ENCODE results near the gene CYB5A. TPM values are rescaled to one million over a fixed set of nuclear protein-coding genes. Genes with fewer than 3 reads are reported as not detected.

The CYB5A gene
- total RNA-seq, 6 experiments from 2014 or later: 60.4 to 83.3 (median 69.1) TPM

DNA sequence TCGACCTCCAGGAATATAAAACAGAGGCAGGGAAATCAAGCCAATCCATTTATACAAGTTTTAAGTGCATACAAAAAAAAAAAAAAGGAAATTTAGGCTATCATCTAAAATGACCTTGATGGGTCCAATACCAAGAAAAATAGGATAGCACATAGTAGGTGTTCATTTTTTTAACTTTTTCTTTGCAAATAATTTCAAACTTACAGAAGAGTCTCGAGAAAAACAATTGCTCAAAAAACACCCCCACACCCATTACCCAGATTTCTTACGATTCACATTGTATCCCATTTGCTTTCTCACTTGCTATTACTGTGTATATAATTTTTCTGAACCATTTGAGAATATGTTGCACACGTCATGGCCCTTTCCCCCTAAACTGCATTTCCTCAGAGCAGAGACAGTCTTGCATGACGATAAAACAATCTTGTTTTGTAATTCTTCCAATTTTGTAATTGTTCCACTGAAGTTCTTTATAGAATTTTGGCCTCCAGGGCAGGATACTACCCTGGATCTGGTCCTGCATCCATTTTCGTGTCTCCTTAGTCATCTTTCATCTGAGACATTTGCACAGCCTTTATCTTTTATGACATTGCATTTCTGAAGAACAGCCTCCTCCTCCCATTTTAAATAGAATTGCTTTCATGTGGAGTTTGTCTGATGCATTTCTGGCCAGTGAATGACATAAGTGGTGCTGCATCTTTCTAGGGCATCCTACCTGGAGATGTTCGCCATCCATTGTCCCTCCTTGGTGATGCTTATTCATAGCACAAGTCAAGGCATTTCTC, 68.9 kb downstream of the CYB5A start:
- no peaks in the 10 kb centered on the region for H3K9me3 Mint-ChIP-seq
- no peaks in the 10 kb centered on the region for H3K36me3 Mint-ChIP-seq (ENCODE audit: low read depth)
- no peak overlapping the region for H3K4me3 Mint-ChIP-seq
- TF ChIP-seq, protein P1, sequence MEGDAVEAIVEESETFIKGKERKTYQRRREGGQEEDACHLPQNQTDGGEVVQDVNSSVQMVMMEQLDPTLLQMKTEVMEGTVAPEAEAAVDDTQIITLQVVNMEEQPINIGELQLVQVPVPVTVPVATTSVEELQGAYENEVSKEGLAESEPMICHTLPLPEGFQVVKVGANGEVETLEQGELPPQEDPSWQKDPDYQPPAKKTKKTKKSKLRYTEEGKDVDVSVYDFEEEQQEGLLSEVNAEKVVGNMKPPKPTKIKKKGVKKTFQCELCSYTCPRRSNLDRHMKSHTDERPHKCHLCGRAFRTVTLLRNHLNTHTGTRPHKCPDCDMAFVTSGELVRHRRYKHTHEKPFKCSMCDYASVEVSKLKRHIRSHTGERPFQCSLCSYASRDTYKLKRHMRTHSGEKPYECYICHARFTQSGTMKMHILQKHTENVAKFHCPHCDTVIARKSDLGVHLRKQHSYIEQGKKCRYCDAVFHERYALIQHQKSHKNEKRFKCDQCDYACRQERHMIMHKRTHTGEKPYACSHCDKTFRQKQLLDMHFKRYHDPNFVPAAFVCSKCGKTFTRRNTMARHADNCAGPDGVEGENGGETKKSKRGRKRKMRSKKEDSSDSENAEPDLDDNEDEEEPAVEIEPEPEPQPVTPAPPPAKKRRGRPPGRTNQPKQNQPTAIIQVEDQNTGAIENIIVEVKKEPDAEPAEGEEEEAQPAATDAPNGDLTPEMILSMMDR (IDR thresholded peaks at IDR 0.05): no peak
- H3K4me1 Mint-ChIP-seq (ENCODE audit: low read depth): no peaks in the 10 kb centered on the region
- no peak overlapping the region for H3K27ac Mint-ChIP-seq
- DNase-seq: no peak
- peaks cover 11% of the 10 kb centered on the region for H3K27me3 Mint-ChIP-seq (ENCODE audit: insufficient read depth)

DNA sequence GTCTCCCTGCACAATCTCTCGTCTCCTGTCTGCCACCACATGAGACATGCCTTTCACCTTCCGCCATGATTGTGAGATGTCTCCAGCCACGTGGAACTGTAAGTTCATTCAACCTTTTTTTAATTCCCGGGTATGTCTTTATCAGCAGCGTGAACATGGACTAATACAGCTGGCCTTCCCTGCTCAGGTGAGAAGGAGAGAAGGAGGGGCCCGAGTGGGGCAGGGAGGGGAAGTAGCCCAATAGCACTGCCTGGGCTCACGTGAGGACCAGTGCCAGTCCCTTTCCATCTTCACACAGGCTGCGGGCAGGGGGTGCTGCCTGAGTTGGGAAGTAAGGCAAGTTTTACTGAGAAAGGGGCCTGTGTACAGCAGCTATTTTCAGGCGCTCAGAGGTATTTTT, 70.7 kb downstream of the CYB5A start:
- no peak overlapping the region for H3K4me3 Mint-ChIP-seq
- no peak overlapping the region for H3K27ac Mint-ChIP-seq
- H3K27me3 Mint-ChIP-seq (ENCODE audit: insufficient read depth): peaks cover 11% of the 10 kb centered on the region
- no peaks in the 10 kb centered on the region for H3K4me1 Mint-ChIP-seq (ENCODE audit: low read depth)
- TF ChIP-seq, protein P1 (IDR thresholded peaks at IDR 0.05): no peak
- no peaks in the 10 kb centered on the region for H3K36me3 Mint-ChIP-seq (ENCODE audit: low read depth)
- no peak for DNase-seq
- H3K9me3 Mint-ChIP-seq: no peaks in the 10 kb centered on the region

- no peaks in the 10 kb centered on the region for H3K4me1 Mint-ChIP-seq (ENCODE audit: low read depth)
- no peaks in the 10 kb centered on the region for H3K36me3 Mint-ChIP-seq (ENCODE audit: low read depth)
- peaks cover 11% of the 10 kb centered on the region for H3K27me3 Mint-ChIP-seq (ENCODE audit: insufficient read depth)
- no peak for DNase-seq
- no peaks in the 10 kb centered on the region for H3K9me3 Mint-ChIP-seq
- no peak overlapping the region for H3K4me3 Mint-ChIP-seq
- TF ChIP-seq, protein P1 (IDR thresholded peaks at IDR 0.05): no peak
- H3K27ac Mint-ChIP-seq: no peak overlapping the region
These were observed 72.7 kb downstream of the CYB5A start for GRCh38 chr18:74219056-74219455.

DNA sequence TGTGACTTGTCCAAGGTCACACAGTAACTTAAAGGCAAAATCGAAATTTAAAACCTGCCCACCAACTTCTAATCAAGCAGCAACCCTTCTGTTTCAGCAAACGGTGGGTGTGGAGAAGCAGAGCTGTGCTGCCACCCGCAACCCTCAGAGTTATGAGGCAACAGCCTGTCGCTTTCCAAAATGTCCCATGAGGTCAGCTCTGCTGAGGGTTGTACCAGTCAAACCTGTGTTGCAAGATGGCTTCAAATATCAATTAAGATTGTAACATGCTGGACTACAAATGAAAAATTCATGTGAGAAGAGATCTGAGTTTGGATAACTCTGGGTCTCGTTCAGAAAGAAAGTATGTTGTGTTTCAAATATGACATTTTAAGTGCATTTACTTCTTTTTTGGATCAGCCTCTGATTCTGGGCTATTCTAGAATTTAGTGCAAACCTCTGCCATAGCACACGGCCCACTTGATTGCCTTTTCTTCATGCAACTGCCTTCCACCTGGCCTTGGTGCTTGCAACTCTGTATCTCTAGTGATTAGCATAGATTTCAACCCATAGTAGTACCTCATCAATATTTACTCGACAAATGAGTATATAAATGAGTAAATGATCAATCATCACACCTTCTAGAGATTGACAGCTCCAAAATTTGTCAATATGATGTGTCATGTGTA, 74.2 kb downstream of the CYB5A start:
- no peaks in the 10 kb centered on the region for H3K4me1 Mint-ChIP-seq (ENCODE audit: low read depth)
- DNase-seq: no peak
- peaks cover 10% of the 10 kb centered on the region for H3K27me3 Mint-ChIP-seq (ENCODE audit: insufficient read depth)
- H3K27ac Mint-ChIP-seq: no peak overlapping the region
- no peaks in the 10 kb centered on the region for H3K9me3 Mint-ChIP-seq
- no peak overlapping the region for H3K4me3 Mint-ChIP-seq
- H3K36me3 Mint-ChIP-seq (ENCODE audit: low read depth): no peaks in the 10 kb centered on the region
- TF ChIP-seq, protein P1 (IDR thresholded peaks at IDR 0.05): no peak

DNA sequence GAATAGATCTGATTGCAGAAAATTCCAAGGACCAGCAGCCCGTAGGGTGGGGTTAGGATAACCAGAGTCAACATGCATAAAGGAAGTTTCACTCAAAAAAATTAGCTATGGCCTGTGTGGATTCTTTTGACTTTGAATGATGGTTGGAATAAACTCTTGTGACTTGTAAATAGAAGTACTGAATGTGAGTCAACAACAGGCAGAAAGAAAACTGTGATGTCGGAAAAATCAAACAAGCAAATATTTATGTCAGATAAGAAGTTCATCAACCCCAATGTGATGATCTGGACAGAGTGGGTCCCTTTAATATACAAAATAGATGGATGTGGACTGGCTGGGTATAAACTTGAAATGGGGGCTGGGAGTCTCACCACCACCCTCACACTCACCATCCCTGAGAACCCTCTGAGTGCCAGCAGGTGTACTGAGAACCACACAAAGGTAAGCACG, 75.1 kb downstream of the CYB5A start:
- TF ChIP-seq, protein P1 (IDR thresholded peaks at IDR 0.05): no peak
- peaks cover 10% of the 10 kb centered on the region for H3K27me3 Mint-ChIP-seq (ENCODE audit: insufficient read depth)
- DNase-seq: no peak
- H3K36me3 Mint-ChIP-seq (ENCODE audit: low read depth): no peaks in the 10 kb centered on the region
- no peak overlapping the region for H3K27ac Mint-ChIP-seq
- no peaks in the 10 kb centered on the region for H3K9me3 Mint-ChIP-seq
- H3K4me1 Mint-ChIP-seq (ENCODE audit: low read depth): no peaks in the 10 kb centered on the region
- H3K4me3 Mint-ChIP-seq: no peak overlapping the region

Data from HFFc6 (cell line).